Measurements from ENCODE around the gene POLR3A. TPM values are rescaled to one million over a fixed set of nuclear protein-coding genes. Genes with fewer than 3 reads are reported as not detected.
"Not testable (repeated sequence)": the region's sequence is repeated elsewhere in the genome, so short reads cannot be mapped to it uniquely, and the experiment has no call there.

The POLR3A gene
- total RNA-seq, 1 experiment from 2014 or later = 38.0 TPM

GRCh38 chr10:78070726-78071125 lies 41.4 kb upstream of the POLR3A start:
- Mint-ChIP-seq H3K4me3 (no peak overlapping the region), H3K27me3 (ENCODE audit: low read depth) (peaks cover 1% of the 10 kb centered on the region), H3K4me1 (peaks cover 5 to 6% of the 10 kb centered on the region in 2 experiments), H3K27ac (no peak overlapping the region), H3K36me3 (ENCODE audit: insufficient read depth in 1 of 3, low read depth in 3 of 3) (peaks cover 6 to 10% (median 7%) of the 10 kb centered on the region in 3 experiments), H3K9me3 (peaks cover 19 to 23% of the 10 kb centered on the region in 2 experiments)
- Histone ChIP-seq H4K8ac (replicated peaks; ENCODE audit: insufficient read length, low read depth, low read length) (no peak overlapping the region), H4K91ac (ENCODE audit: insufficient read length, low read depth, low read length) (no peak overlapping the region), H2BK20ac (ENCODE audit: low read depth, low read length, poor library complexity, severe bottlenecking) (no peak overlapping the region), H2AFZ (ENCODE audit: low read length) (no peak overlapping the region), H3K4me1 (ENCODE audit: insufficient read depth, low read length) (no peaks in the 10 kb centered on the region; the same call in 1 of the 2 replicates), H3K79me1 (ENCODE audit: insufficient read depth, low read depth, low read length, poor library complexity, severe bottlenecking) (no peaks in the 10 kb centered on the region), H2AK5ac (ENCODE audit: insufficient read length, low read length) (no peak overlapping the region), H3K27me3 (ENCODE audit: insufficient read depth, low read length) (no peaks in the 10 kb centered on the region), H2BK15ac (ENCODE audit: low read depth, low read length) (no peak overlapping the region), H2BK12ac (ENCODE audit: insufficient read length, low read depth, low read length) (no peak overlapping the region), H3K23ac (ENCODE audit: insufficient read length, low read depth, low read length) (no peak overlapping the region), H2BK5ac (ENCODE audit: insufficient read length, low read length) (no peak overlapping the region), H3K4me2 (ENCODE audit: insufficient read depth, insufficient read length, low read length) (no peak overlapping the region), H3K56ac (ENCODE audit: insufficient read length, low read depth, low read length) (no peak overlapping the region), H3K9ac (ENCODE audit: extremely low read depth, insufficient read length, low read length) (no peak overlapping the region), H3K23me2 (ENCODE audit: insufficient read length, low read depth, low read length, poor library complexity, severe bottlenecking) (no peaks in the 10 kb centered on the region), H4K5ac (ENCODE audit: insufficient read length, low read depth, low read length) (no peak overlapping the region), H3T11ph (ENCODE audit: low read length) (no peak overlapping the region), H3K18ac (ENCODE audit: insufficient read length, low read depth, low read length) (no peak overlapping the region), H4K20me1 (ENCODE audit: control insufficient read depth, insufficient read depth, insufficient read length) (no peaks in the 10 kb centered on the region), H3K4ac (ENCODE audit: low read depth, low read length) (no peak overlapping the region), H3K14ac (ENCODE audit: insufficient read depth, low read length) (no peak overlapping the region; the same call in 1 of the 2 replicates), H3K79me2 (ENCODE audit: insufficient read depth, low read length) (no peaks in the 10 kb centered on the region), H2BK120ac (ENCODE audit: low read depth, low read length, poor library complexity, severe bottlenecking) (no peak overlapping the region), H3K9me3 (ENCODE audit: control insufficient read depth, low read depth, low read length) (no peaks in the 10 kb centered on the region), H3K27ac (ENCODE audit: insufficient read length, low read depth, low read length) (no peak overlapping the region)
- no peak for DNase-seq
- no peak for TF ChIP-seq CTCF (conservative IDR thresholded peaks at IDR 0.05)
- no CpG with 5 or more reads among the region's 5 CpGs for WGBS (ENCODE audit: extremely low coverage, insufficient read length, low lambda C conversion rate)

DNA sequence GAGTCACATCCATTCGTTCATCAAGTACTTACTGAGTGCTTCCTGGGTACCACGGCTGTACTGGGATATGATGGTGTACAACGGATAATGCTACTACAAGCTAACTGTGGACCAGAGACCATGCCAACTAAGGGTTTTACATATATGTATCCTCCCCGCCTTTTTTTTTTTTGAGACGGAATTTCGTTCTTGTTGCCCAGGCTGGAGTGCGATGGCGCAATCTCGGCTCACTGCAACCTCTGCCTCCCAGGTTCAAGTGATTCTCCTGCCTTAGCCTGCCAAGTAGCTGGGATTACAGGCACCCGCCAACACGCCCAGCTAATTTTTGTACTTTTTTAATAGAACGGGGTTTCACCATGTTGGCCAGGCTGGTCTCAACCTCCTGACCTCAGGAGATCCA lies 40.7 kb upstream of the POLR3A start:
- not testable (repeated sequence) for H3K27me3 Mint-ChIP-seq (ENCODE audit: low read depth)

More for the DNA sequence above, 40.7 kb upstream of the POLR3A start:
- H3K9me3 ChIP-seq (ENCODE audit: control insufficient read depth, low read depth, low read length); H2BK15ac ChIP-seq (ENCODE audit: low read depth, low read length); H3K4me1 Mint-ChIP-seq; H3K4me2 ChIP-seq (ENCODE audit: insufficient read depth, insufficient read length, low read length); H3K56ac ChIP-seq (ENCODE audit: insufficient read length, low read depth, low read length); DNase-seq; H3K18ac ChIP-seq (ENCODE audit: insufficient read length, low read depth, low read length); H3K36me3 Mint-ChIP-seq (ENCODE audit: insufficient read depth in 1 of 3, low read depth in 3 of 3); H3K4me3 Mint-ChIP-seq; H3K14ac ChIP-seq (ENCODE audit: insufficient read depth, low read length); H3K23ac ChIP-seq (ENCODE audit: insufficient read length, low read depth, low read length); H3K23me2 ChIP-seq (ENCODE audit: insufficient read length, low read depth, low read length, poor library complexity, severe bottlenecking); H4K91ac ChIP-seq (ENCODE audit: insufficient read length, low read depth, low read length); H3K79me1 ChIP-seq (ENCODE audit: insufficient read depth, low read depth, low read length, poor library complexity, severe bottlenecking); H3K4ac ChIP-seq (ENCODE audit: low read depth, low read length); H4K8ac ChIP-seq (replicated peaks; ENCODE audit: insufficient read length, low read depth, low read length); H3K79me2 ChIP-seq (ENCODE audit: insufficient read depth, low read length); H2BK5ac ChIP-seq (ENCODE audit: insufficient read length, low read length); H4K20me1 ChIP-seq (ENCODE audit: control insufficient read depth, insufficient read depth, insufficient read length); H2AK5ac ChIP-seq (ENCODE audit: insufficient read length, low read length); H3K27ac ChIP-seq (ENCODE audit: insufficient read length, low read depth, low read length); H3K9ac ChIP-seq (ENCODE audit: extremely low read depth, insufficient read length, low read length); H3K27ac Mint-ChIP-seq; H2AFZ ChIP-seq (ENCODE audit: low read length); H3K4me1 ChIP-seq (ENCODE audit: insufficient read depth, low read length); H4K5ac ChIP-seq (ENCODE audit: insufficient read length, low read depth, low read length); H3K27me3 ChIP-seq (ENCODE audit: insufficient read depth, low read length); H2BK20ac ChIP-seq (ENCODE audit: low read depth, low read length, poor library complexity, severe bottlenecking); H3T11ph ChIP-seq (ENCODE audit: low read length); H2BK120ac ChIP-seq (ENCODE audit: low read depth, low read length, poor library complexity, severe bottlenecking); H2BK12ac ChIP-seq (ENCODE audit: insufficient read length, low read depth, low read length): not testable (repeated sequence)
- H3K9me3 Mint-ChIP-seq = peaks cover 14 to 18% of the 10 kb centered on the region in 2 experiments
- no CpG with 5 or more reads among the region's 12 CpGs for WGBS (ENCODE audit: extremely low coverage, insufficient read length, low lambda C conversion rate)
